ENCODE results near the gene CHRNA10. TPM values are rescaled to one million over a fixed set of nuclear protein-coding genes. Genes with fewer than 3 reads are reported as not detected.

CHRNA10 gene
- total RNA-seq, 1 donor from 2014 or later, result not detected

GRCh38 chr11:3703383-3703782 lies 32.2 kb upstream of the CHRNA10 start:
- no peaks in the 10 kb centered on the region for H3K9me3 ChIP-seq
- no peaks in the 10 kb centered on the region for H3K4me1 ChIP-seq
- no peak overlapping the region for H3K4me3 ChIP-seq
- TF ChIP-seq, protein P1, sequence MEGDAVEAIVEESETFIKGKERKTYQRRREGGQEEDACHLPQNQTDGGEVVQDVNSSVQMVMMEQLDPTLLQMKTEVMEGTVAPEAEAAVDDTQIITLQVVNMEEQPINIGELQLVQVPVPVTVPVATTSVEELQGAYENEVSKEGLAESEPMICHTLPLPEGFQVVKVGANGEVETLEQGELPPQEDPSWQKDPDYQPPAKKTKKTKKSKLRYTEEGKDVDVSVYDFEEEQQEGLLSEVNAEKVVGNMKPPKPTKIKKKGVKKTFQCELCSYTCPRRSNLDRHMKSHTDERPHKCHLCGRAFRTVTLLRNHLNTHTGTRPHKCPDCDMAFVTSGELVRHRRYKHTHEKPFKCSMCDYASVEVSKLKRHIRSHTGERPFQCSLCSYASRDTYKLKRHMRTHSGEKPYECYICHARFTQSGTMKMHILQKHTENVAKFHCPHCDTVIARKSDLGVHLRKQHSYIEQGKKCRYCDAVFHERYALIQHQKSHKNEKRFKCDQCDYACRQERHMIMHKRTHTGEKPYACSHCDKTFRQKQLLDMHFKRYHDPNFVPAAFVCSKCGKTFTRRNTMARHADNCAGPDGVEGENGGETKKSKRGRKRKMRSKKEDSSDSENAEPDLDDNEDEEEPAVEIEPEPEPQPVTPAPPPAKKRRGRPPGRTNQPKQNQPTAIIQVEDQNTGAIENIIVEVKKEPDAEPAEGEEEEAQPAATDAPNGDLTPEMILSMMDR (IDR thresholded peaks at IDR 0.05), result no peak
- H3K36me3 ChIP-seq, result peaks cover 63 to 73% of the 10 kb centered on the region in 2 donors
- no peak overlapping the region for H3K27ac ChIP-seq
- no peak for DNase-seq (ENCODE audit: low spot score in 2 of 2)
- no peaks in the 10 kb centered on the region for H3K27me3 ChIP-seq
- intact Hi-C loops (cut with DNase I), result no loop called here

DNA sequence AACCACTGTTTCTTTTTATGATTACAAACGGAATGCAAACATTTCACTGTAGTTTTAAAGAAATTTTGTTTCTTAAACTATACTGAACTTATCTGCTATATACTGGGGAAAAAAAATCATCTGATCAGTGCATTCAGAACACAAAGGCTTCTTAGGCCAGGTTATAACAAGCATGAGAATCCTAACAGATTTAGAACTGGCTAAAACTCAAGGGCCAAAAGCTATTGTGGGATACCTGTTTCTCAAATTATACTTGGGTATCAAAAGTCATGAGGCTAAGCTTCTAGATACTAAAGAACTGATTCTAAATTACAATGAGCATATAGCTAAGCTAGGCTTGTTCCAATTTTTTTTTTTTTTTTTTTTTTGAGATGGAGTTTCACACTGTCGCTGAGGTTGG lies 29.7 kb upstream of the CHRNA10 start:
- H3K4me3 ChIP-seq, result no peak overlapping the region
- peaks cover 74 to 89% of the 10 kb centered on the region in 2 donors for H3K36me3 ChIP-seq
- no peak for DNase-seq (ENCODE audit: low spot score in 2 of 2)
- H3K27ac ChIP-seq, result no peak overlapping the region
- H3K27me3 ChIP-seq, result no peaks in the 10 kb centered on the region
- no peaks in the 10 kb centered on the region for H3K4me1 ChIP-seq
- H3K9me3 ChIP-seq, result no peaks in the 10 kb centered on the region
- TF ChIP-seq, protein P1 (IDR thresholded peaks at IDR 0.05), result no peak
- intact Hi-C loops (cut with DNase I), result no loop called here

DNA sequence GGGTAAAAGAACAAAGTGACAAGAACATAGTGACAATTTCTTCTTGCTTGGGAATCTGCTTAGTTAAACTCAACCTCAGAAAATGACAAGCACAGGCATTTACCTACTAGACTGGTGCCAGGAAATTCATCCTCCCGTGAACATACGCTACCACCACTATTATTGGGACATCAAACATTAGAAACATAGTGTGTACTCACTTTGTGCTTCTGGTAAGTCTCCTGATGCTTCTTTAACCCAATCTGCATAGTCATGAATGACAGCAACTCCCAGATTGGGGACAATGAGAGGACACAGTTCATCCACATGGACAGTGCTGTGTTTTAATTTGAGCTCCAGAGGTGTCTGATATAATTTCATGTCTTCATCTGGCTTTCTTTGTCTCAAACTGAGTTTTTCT lies 29.2 kb upstream of the CHRNA10 start:
- no peak for DNase-seq (ENCODE audit: low spot score in 2 of 2)
- peaks cover 72 to 89% of the 10 kb centered on the region in 2 donors for H3K36me3 ChIP-seq
- H3K9me3 ChIP-seq, result no peaks in the 10 kb centered on the region
- no peak overlapping the region for H3K4me3 ChIP-seq
- no peaks in the 10 kb centered on the region for H3K27me3 ChIP-seq
- H3K4me1 ChIP-seq, result no peaks in the 10 kb centered on the region
- intact Hi-C loops (cut with DNase I), result no loop called here
- TF ChIP-seq, protein P1 (IDR thresholded peaks at IDR 0.05), result no peak
- no peak overlapping the region for H3K27ac ChIP-seq

DNA sequence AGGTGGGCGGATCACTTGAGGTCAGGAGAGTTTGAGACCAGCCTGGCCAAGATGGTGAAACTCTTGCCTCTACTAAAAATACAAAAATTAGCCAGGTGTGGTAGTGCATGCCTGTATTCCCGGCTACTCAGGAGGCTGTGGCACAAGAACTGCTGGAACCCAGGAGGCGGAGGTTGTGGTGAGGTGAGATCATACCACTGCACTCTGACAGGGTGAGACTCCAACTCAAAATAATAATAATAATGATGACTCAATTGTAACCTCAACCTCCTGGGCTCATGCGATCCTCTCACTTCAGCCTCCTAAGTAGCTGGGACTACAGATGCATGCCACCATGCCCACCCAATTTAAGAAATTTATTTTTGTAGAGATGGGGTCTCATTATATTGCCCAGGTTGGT lies 15.6 kb upstream of the CHRNA10 start:
- intact Hi-C loops (cut with DNase I), result no loop called here
- Histone ChIP-seq H3K9me3 (no peaks in the 10 kb centered on the region), H3K4me1 (no peaks in the 10 kb centered on the region), H3K27ac (no peak overlapping the region), H3K27me3 (no peaks in the 10 kb centered on the region), H3K36me3 (peaks cover 75 to 95% of the 10 kb centered on the region in 2 donors), H3K4me3 (no peak overlapping the region)
- DNase-seq (ENCODE audit: low spot score in 2 of 2), result no peak
- TF ChIP-seq, protein P1 (IDR thresholded peaks at IDR 0.05), result no peak

- Histone ChIP-seq H3K4me3 (no peak overlapping the region), H3K27ac (no peak overlapping the region), H3K4me1 (no peaks in the 10 kb centered on the region), H3K9me3 (no peaks in the 10 kb centered on the region), H3K27me3 (no peaks in the 10 kb centered on the region), H3K36me3 (peaks cover 75 to 95% of the 10 kb centered on the region in 2 donors)
- no peak for DNase-seq (ENCODE audit: low spot score in 2 of 2)
- intact Hi-C loops (cut with DNase I), result no loop called here
- TF ChIP-seq, protein P1 (IDR thresholded peaks at IDR 0.05), result no peak
Measured at GRCh38 chr11:3685923-3686322, 14.7 kb upstream of the CHRNA10 start.

GRCh38 chr11:3684819-3685172 lies 13.6 kb upstream of the CHRNA10 start:
- Histone ChIP-seq H3K4me1 (no peaks in the 10 kb centered on the region), H3K27me3 (no peaks in the 10 kb centered on the region), H3K27ac (no peak overlapping the region), H3K9me3 (no peaks in the 10 kb centered on the region), H3K36me3 (peaks cover 78 to 95% of the 10 kb centered on the region in 2 donors), H3K4me3 (no peak overlapping the region)
- TF ChIP-seq, protein P1 (IDR thresholded peaks at IDR 0.05), result no peak
- no peak for DNase-seq (ENCODE audit: low spot score in 2 of 2)
- intact Hi-C loops (cut with DNase I), result no loop called here

Measured in ascending aorta (tissue), 2 donors.